Breast epithelium (tissue), 4 donors: ENCODE measurements around the gene RFNG. TPM values are rescaled to one million over a fixed set of nuclear protein-coding genes. Genes with fewer than 3 reads are reported as not detected.

Experiments used
- DNase-seq, 2 donors: peaks; one replicate each; pipeline ENCODE4 v3.0.0-alpha.2; 2019; ENCODE audit warnings: low spot score in 2 of 2
- H3K27ac ChIP-seq, 2 donors: fragments of 200-600 bp; sonication (generic) in 1 of 2; one replicate each; pipeline ENCODE4 v1.5.1; 2016 to 2019; ENCODE audit warnings: mild to moderate bottlenecking in 1 of 2
- H3K27me3 ChIP-seq, 2 donors: fragments of 200-600 bp; sonication (generic) in 1 of 2; one replicate each; pipeline versions ENCODE4 v1.5.1 to v1.6.0; 2017 to 2019; ENCODE audit warnings: control low read depth in 1 of 2, mild to moderate bottlenecking in 1 of 2
- H3K36me3 ChIP-seq: fragments of 200-600 bp; one replicate; pipeline ENCODE4 v1.5.1; 2019
- H3K4me1 ChIP-seq, 2 donors: fragments of 200-600 bp; sonication (generic); one replicate each; pipeline ENCODE4 v1.5.1; 2016 to 2019; ENCODE audit warnings: control low read depth in 1 of 2
- H3K4me3 ChIP-seq, 3 donors: fragments of 200-600 bp; sonication (generic); 1 replicate in 2 of 3; 2 replicates in 1 of 3; pipeline ENCODE4 v1.5.1; 2016 to 2019; ENCODE audit warnings: mild to moderate bottlenecking in 3 of 3, moderate library complexity in 2 of 3
- H3K9me3 ChIP-seq, 2 donors: fragments of 200-600 bp; sonication (generic) in 1 of 2; one replicate each; pipeline ENCODE4 v1.5.1; 2016 to 2019; ENCODE audit warnings: control low read depth in 1 of 2
- CTCF ChIP-seq, 3 donors: fragments of 450-650 bp; IDR thresholded peaks; one replicate each; pipeline ENCODE4 v1.5.1; 2016 to 2017; ENCODE audit warnings: antibody characterized with exemption in 3 of 3, mild to moderate bottlenecking in 3 of 3, moderate library complexity in 3 of 3
- POLR2A ChIP-seq: fragments of 450-650 bp; IDR thresholded peaks from one replicate; pipeline ENCODE4 v1.6.1; 2016; ENCODE audit warnings: antibody characterized with exemption, mild to moderate bottlenecking, moderate library complexity
- POLR2AphosphoS5 ChIP-seq, 3 donors: sonication (generic); formaldehyde crosslinking; IDR thresholded peaks; one replicate each; pipeline ENCODE4 v1.6.1; 2017; ENCODE audit warnings: antibody characterized with exemption in 3 of 3
- intact Hi-C: fragments of 100-400 bp; cut with DNase I; formaldehyde crosslinking; loops from one replicate; pipeline ENCODE4 v1.15.1; 2023; ENCODE audit warnings: low total_unique reads
- total RNA-seq, 3 donors: library from RNA; depleted of rRNA; stranded (reverse); fragments of >200 nt; gene quantifications; one replicate each; pipeline ENCODE4 v1.1.0, GENCODE V29; 2016

Gene RFNG
- total RNA-seq, 3 donors from 2014 or later, result 30.5 to 49.4 (median 31.8) TPM

GRCh38 chr17:82001571-82002056 is 50.0 kb downstream of the RFNG start:
- Histone ChIP-seq H3K27ac (no peak overlapping the region), H3K9me3 (no peaks in the 10 kb centered on the region), H3K27me3 (no peaks in the 10 kb centered on the region), H3K4me3 (no peak overlapping the region), H3K36me3 (no peaks in the 10 kb centered on the region), H3K4me1 (peaks cover 4 to 8% of the 10 kb centered on the region in 2 donors)
- DNase-seq, result no peak
- TF ChIP-seq POLR2A (no peak), POLR2AphosphoS5 (IDR thresholded peaks at IDR 0.05) (no peak), CTCF (IDR thresholded peaks at IDR 0.05) (no peak)
- intact Hi-C loops, result loop anchor here (5.0 kb wide), 1 partner anchor 644 kb away; no protein-coding TSS in a partner anchor

GRCh38 chr17:82000803-82001570 is 50.6 kb downstream of the RFNG start:
- TF ChIP-seq CTCF (IDR thresholded peaks at IDR 0.05) (no peak), POLR2A (no peak), POLR2AphosphoS5 (IDR thresholded peaks at IDR 0.05) (no peak)
- intact Hi-C loops, result loop anchor here (5.0 kb wide), 1 partner anchor 644 kb away; no protein-coding TSS in a partner anchor
- no peak for DNase-seq

GRCh38 chr17:81999976-82000802 is 51.4 kb downstream of the RFNG start:
- Histone ChIP-seq H3K36me3 (no peaks in the 10 kb centered on the region), H3K27me3 (no peaks in the 10 kb centered on the region), H3K27ac (no peak overlapping the region), H3K4me3 (no peak overlapping the region), H3K4me1 (peaks cover 4 to 8% of the 10 kb centered on the region in 2 donors), H3K9me3 (no peaks in the 10 kb centered on the region)
- intact Hi-C loops, result loop anchor here (5.0 kb wide), 1 partner anchor 643 kb away; no protein-coding TSS in a partner anchor
- no peak for TF ChIP-seq POLR2A
- TF ChIP-seq POLR2AphosphoS5 (IDR thresholded peaks at IDR 0.05), result no peak
- TF ChIP-seq CTCF (IDR thresholded peaks at IDR 0.05), result no peak
- DNase-seq, result no peak

More at GRCh38 chr17:82000803-82001570, 50.6 kb downstream of the RFNG start:
- H3K27ac ChIP-seq, result no peak overlapping the region
- no peaks in the 10 kb centered on the region for H3K9me3 ChIP-seq
- peaks cover 4 to 8% of the 10 kb centered on the region in 2 donors for H3K4me1 ChIP-seq
- no peaks in the 10 kb centered on the region for H3K36me3 ChIP-seq
- no peak overlapping the region for H3K4me3 ChIP-seq
- no peaks in the 10 kb centered on the region for H3K27me3 ChIP-seq

GRCh38 chr17:81999587-81999975 is 52.0 kb downstream of the RFNG start:
- H3K36me3 ChIP-seq, result no peaks in the 10 kb centered on the region
- H3K9me3 ChIP-seq, result no peaks in the 10 kb centered on the region
- no peak overlapping the region for H3K4me3 ChIP-seq
- H3K27ac ChIP-seq, result no peak overlapping the region
- no peak for TF ChIP-seq POLR2A
- no peak for TF ChIP-seq POLR2AphosphoS5 (IDR thresholded peaks at IDR 0.05)
- no peak for TF ChIP-seq CTCF (IDR thresholded peaks at IDR 0.05)
- H3K27me3 ChIP-seq, result no peaks in the 10 kb centered on the region
- intact Hi-C loops, result no loop called here
- peaks cover 4 to 8% of the 10 kb centered on the region in 2 donors for H3K4me1 ChIP-seq
- DNase-seq, result no peak
